ENCODE results near the gene RAD51B. TPM values are rescaled to one million over a fixed set of nuclear protein-coding genes. Genes with fewer than 3 reads are reported as not detected.
"Not testable (repeated sequence)": the region's sequence is repeated elsewhere in the genome, so short reads cannot be mapped to it uniquely, and the experiment has no call there.

RAD51B gene
- total and polyA plus RNA-seq, 8 donors = 1.8 to 30.7 (median 15.3) TPM

GRCh38 chr14:68113343-68113930 is 293.9 kb downstream of the RAD51B start:
- peaks cover 0 to 19% (median 2%) of the 10 kb centered on the region in 4 donors for H3K4me1 ChIP-seq
- 76 to 89% (median 83%) methylated on average over 3 of the region's 3 CpGs for WGBS, 5 donors
- H3K27ac ChIP-seq = no peak overlapping the region

GRCh38 chr14:68115952-68116351 is 296.4 kb downstream of the RAD51B start:
- H3K9me3 ChIP-seq; H3K36me3 ChIP-seq; intact Hi-C loops (cut with DNase I; ENCODE audit: low total_unique reads); H3K27ac ChIP-seq; H3K4me3 ChIP-seq; H3K27me3 ChIP-seq; DNase-seq: not testable (repeated sequence)
- peaks cover 0 to 10% (median 1%) of the 10 kb centered on the region in 4 donors for H3K4me1 ChIP-seq

More at GRCh38 chr14:68113343-68113930, 293.9 kb downstream of the RAD51B start:
- no peaks in the 10 kb centered on the region for H3K9me3 ChIP-seq
- TF ChIP-seq CTCF (IDR thresholded peaks at IDR 0.05) = no peak
- no peak for TF ChIP-seq EP300 (IDR thresholded peaks at IDR 0.05)
- no peak for TF ChIP-seq POLR2A (IDR thresholded peaks at IDR 0.05)
- TF ChIP-seq POLR2AphosphoS5 (IDR thresholded peaks at IDR 0.05) = no peak
- H3K4me3 ChIP-seq = no peak overlapping the region
- H3K27me3 ChIP-seq = no peaks in the 10 kb centered on the region
- no peaks in the 10 kb centered on the region for H3K36me3 ChIP-seq
- peak in 1 of 2 donors; percentile 27 for DNase-seq
- intact Hi-C loops (cut with DNase I; ENCODE audit: low total_unique reads) = no loop called here

GRCh38 chr14:68122651-68123050 is 303.1 kb downstream of the RAD51B start:
- intact Hi-C loops (cut with DNase I; ENCODE audit: low total_unique reads) = no loop called here

GRCh38 chr14:68124050-68124449 is 304.5 kb downstream of the RAD51B start:
- H3K4me3 ChIP-seq = no peak overlapping the region
- no peak for DNase-seq
- H3K27ac ChIP-seq = peak overlapping the region in 1 of 5 donors; percentile 54
- H3K4me1 ChIP-seq = peaks cover 0 to 8% (median 0%) of the 10 kb centered on the region in 4 donors
- TF ChIP-seq POLR2A (IDR thresholded peaks at IDR 0.05) (no peak), POLR2AphosphoS5 (IDR thresholded peaks at IDR 0.05) (no peak), CTCF (IDR thresholded peaks at IDR 0.05) (no peak)
- no peaks in the 10 kb centered on the region for H3K27me3 ChIP-seq
- no peaks in the 10 kb centered on the region for H3K36me3 ChIP-seq
- WGBS, 5 donors = 94 to 99% (median 97%) methylated on average over 2 of the region's 2 CpGs
- peaks cover 0 to 6% (median 0%) of the 10 kb centered on the region in 4 donors for H3K9me3 ChIP-seq
- intact Hi-C loops (cut with DNase I; ENCODE audit: low total_unique reads) = no loop called here

More at GRCh38 chr14:68122651-68123050, 303.1 kb downstream of the RAD51B start:
- Histone ChIP-seq H3K4me1 (peaks cover 0 to 8% (median 0%) of the 10 kb centered on the region in 4 donors), H3K27me3 (no peaks in the 10 kb centered on the region), H3K27ac (no peak overlapping the region), H3K36me3 (no peaks in the 10 kb centered on the region), H3K4me3 (no peak overlapping the region), H3K9me3 (peaks cover 0 to 6% (median 0%) of the 10 kb centered on the region in 4 donors)
- TF ChIP-seq EP300 (IDR thresholded peaks at IDR 0.05) (no peak), POLR2AphosphoS5 (IDR thresholded peaks at IDR 0.05) (no peak), CTCF (IDR thresholded peaks at IDR 0.05) (no peak), POLR2A (IDR thresholded peaks at IDR 0.05) (no peak)
- DNase-seq = no peak

- 40 to 57% (median 50%) methylated on average over 3 of the region's 3 CpGs for WGBS, 5 donors
- H3K36me3 ChIP-seq = no peaks in the 10 kb centered on the region
- peaks cover 0 to 6% (median 0%) of the 10 kb centered on the region in 4 donors for H3K9me3 ChIP-seq
- no peak overlapping the region for H3K4me3 ChIP-seq
- no peaks in the 10 kb centered on the region for H3K27me3 ChIP-seq
- H3K27ac ChIP-seq = peak overlapping the region in 1 of 5 donors; percentile 54
- DNase-seq = peak in 1 of 2 donors; percentile 60
- TF ChIP-seq CTCF (IDR thresholded peaks at IDR 0.05) = no peak
- no peak for TF ChIP-seq EP300 (IDR thresholded peaks at IDR 0.05)
- no peak for TF ChIP-seq POLR2AphosphoS5 (IDR thresholded peaks at IDR 0.05)
- TF ChIP-seq POLR2A (IDR thresholded peaks at IDR 0.05) = no peak
- peaks cover 0 to 8% (median 0%) of the 10 kb centered on the region in 4 donors for H3K4me1 ChIP-seq
- intact Hi-C loops (cut with DNase I; ENCODE audit: low total_unique reads) = no loop called here
Observed at GRCh38 chr14:68124979-68125731, 305.6 kb downstream of the RAD51B start.
